T1000 (cell line): Measurements from ENCODE around the gene RFXAP.

Experiments used
- DNase-seq: peaks from one replicate; lab custom pipeline; 2025; ENCODE audit warnings: mixed read lengths; lab: John Stamatoyannopoulos, UW

The RFXAP gene

GRCh38 chr13:36866232-36866631 lies 47.2 kb downstream of the RFXAP start:
- no peak for DNase-seq

DNA sequence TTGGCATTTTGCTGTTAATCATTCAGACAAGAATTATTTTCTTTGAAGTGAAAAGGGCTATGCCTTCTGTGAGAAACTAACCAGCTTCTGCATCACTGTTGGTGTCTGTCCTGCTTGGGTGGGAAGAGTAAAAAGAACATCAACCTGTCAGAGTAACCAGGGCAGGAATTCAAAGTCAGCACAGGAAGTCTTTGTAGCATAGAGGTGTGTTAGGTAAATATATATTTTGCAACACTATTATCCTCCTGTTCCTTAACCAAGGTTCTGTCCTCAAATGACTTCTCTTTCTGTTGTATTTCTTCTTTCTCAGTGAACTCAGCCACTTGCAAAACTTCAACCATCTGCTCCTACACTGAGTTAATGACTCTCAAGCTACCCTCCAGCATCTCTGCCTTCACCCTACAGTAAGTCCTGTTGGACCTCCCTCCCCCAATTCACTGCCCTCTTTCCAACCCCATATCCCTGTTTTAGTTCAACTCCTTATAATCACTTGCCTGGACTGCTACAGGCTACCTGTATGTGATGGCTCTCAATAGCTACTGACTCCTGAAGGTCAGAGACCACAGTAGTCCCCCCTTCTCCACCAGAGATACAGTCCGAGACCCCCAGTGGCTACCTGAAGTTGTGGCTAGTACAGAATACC lies 51.1 kb downstream of the RFXAP start:
- no peak for DNase-seq

DNA sequence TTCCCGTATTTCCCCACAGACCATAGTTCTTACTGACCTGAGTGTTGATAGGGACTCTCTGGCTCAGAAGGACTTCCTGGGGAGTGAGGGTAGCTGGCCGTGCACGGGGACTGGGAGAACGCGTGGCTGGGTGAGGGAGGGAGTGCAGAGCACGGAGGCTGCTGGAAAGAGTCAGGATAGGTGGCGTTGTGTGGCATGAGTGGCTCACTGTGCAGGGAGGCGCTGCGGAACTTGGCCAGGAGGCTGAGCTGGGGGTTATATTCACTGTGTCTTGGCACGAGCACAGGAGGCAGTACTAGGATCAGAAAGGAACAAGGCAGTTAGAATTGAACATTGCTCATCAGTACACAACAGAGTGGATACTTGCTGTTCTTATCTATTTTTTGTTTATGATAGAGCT lies 53.6 kb downstream of the RFXAP start:
- no peak for DNase-seq

DNA sequence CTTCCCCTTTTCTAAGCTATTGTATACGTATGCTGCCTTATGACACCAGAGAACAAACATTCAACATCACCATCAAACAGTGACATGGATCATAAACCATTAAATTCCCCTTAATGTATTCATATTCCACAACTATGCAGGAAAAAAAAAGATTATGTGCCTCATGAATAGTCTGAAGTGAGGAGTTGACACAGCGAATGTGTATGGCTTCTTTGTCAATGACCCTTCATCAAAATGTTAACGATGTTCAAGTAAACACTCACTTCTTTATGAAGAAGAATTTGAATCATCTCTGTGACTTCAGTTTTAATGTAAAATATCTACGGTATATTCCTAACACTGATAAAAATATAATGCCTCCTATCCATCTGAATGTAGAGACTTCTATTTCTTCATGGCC lies 56.4 kb downstream of the RFXAP start:
- DNase-seq, result no peak

DNA sequence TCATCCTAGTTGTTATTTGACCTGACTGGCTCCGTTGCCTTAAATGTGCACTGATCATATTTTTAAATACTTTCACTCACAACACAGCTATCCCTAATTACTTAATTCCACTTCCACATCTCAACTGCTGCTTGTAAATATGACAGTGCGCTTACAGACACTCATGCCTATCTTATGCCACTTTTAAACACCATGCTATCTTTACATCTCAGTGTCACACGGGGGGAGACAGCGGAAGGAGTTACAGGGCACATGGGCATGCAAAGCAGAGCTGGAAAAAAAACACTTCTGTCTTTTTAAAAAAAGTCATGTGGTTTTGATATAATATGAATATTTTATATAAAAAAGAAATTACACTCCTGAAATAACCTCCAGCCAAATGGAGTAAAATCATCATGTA lies 56.9 kb downstream of the RFXAP start:
- no peak for DNase-seq
